ENCODE results near the gene BCAR1. TPM values are rescaled to one million over a fixed set of nuclear protein-coding genes. Genes with fewer than 3 reads are reported as not detected.

BCAR1 gene
- total and polyA plus RNA-seq, 2 of the 13 experiments (the other 11 are each of a cell fraction or from before 2014, with no cell fraction given) = 48.1 to 51.7 TPM

GRCh38 chr16:75234856-75235696 lies 16.3 kb downstream of the BCAR1 start:
- H2AFZ ChIP-seq (ENCODE audit: low read length) = no peak overlapping the region
- H3K4me3 ChIP-seq (replicated peaks in 1 of 3; ENCODE audit: insufficient read depth in 1 of 3, low read depth in 2 of 3, low read length in 3 of 3) = no peak overlapping the region
- no peaks in the 10 kb centered on the region for H3K9me3 ChIP-seq (ENCODE audit: low read length)
- peaks cover 44 to 50% of the 10 kb centered on the region in 2 experiments for H3K36me3 ChIP-seq (replicated peaks in 1 of 2; ENCODE audit: control insufficient read depth in 1 of 2, insufficient read depth in 2 of 2, low read length in 2 of 2)
- 97% methylated on average over 31 of the region's 48 CpGs for WGBS (ENCODE audit: low lambda C conversion rate)
- in situ Hi-C loops (cut with HindIII; ENCODE audit: extremely low pct_ligation_motif_present, low pct_unique_long_range_greater_than_20kb) (no loop called here), intact Hi-C loops (cut with micrococcal nuclease; ENCODE audit: unreplicated experiment) (loop anchor here (1.0 to 5.0 kb wide), 3 partner anchors 10 to 150 kb away; no protein-coding TSS in a partner anchor)
- H3K9ac ChIP-seq (ENCODE audit: insufficient read depth, low read depth, low read length) = no peak overlapping the region
- H3K4me1 ChIP-seq (ENCODE audit: insufficient read depth, low read length) = peaks cover 40% of the 10 kb centered on the region
- FAIRE-seq (no peak), ATAC-seq (no peak), DNase-seq (ENCODE audit: low spot score) (no peak)
- POLR2A ChIA-PET = interaction anchor here (0.9 to 4.2 kb wide), 7 partner anchors 10 to 150 kb away, joined by 3 to 27 read pairs (median 7); partner anchors contain the start of gene BCAR1
- H3K4me2 ChIP-seq (ENCODE audit: low read depth, low read length) = no peak overlapping the region
- peak overlapping the region; percentile 20 for H3K27ac ChIP-seq (ENCODE audit: extremely low read length, insufficient read depth, low read length)
- no TSS peak for BruUV-seq (replicated peaks)
- no peaks in the 10 kb centered on the region for H3K27me3 ChIP-seq (ENCODE audit: control insufficient read depth in 1 of 2, insufficient read depth in 2 of 2, low read length in 2 of 2)
- peaks cover 8% of the 10 kb centered on the region for H4K20me1 ChIP-seq (ENCODE audit: insufficient read depth, low read length)
- TF ChIP-seq AKAP8 (CRISPR knock-in tag; IDR thresholded peaks at IDR 0.05) = no peak
- 0 out of 4 replicates have a peak, but pooled peaks of 1 of the 2 experiments have one; percentile 21 for TF ChIP-seq POLR2A (IDR thresholded peaks at IDR 0.05; ENCODE audit: insufficient read depth in 1 of 2, low read depth in 2 of 2, low read length in 2 of 2)
- no peak for TF ChIP-seq ZNF839 (CRISPR knock-in tag; IDR thresholded peaks at IDR 0.05; ENCODE audit: borderline replicate concordance)
- TF ChIP-seq HNRNPL (IDR thresholded peaks at IDR 0.05; ENCODE audit: low read depth, low read length) = peak; percentile 90
- 0 out of 2 replicates have a peak, but pooled peaks have one; percentile 14 for TF ChIP-seq ZFP91 (CRISPR knock-in tag; IDR thresholded peaks at IDR 0.05; ENCODE audit: borderline replicate concordance)
- no peak for TF ChIP-seq ZBTB42 (CRISPR knock-in tag; IDR thresholded peaks at IDR 0.05)
- TF ChIP-seq ZFP36L1 (CRISPR knock-in tag; IDR thresholded peaks at IDR 0.05) = no peak
- no peak for TF ChIP-seq ZNF619 (CRISPR knock-in tag; IDR thresholded peaks at IDR 0.05)
- peak; percentile 13; the same call in 1 of the 2 replicates for TF ChIP-seq ZNF563 (CRISPR knock-in tag; IDR thresholded peaks at IDR 0.05)
- no peak for TF ChIP-seq ZNF740 (CRISPR knock-in tag; IDR thresholded peaks at IDR 0.05)
- TF ChIP-seq KDM5A (IDR thresholded peaks at IDR 0.05; ENCODE audit: borderline replicate concordance, low read length) = no peak
- TF ChIP-seq SMAD3 (CRISPR knock-in tag; IDR thresholded peaks at IDR 0.05) = no peak
- TF ChIP-seq TSC22D2 (CRISPR knock-in tag; IDR thresholded peaks at IDR 0.05; ENCODE audit: borderline replicate concordance) = no peak
- TF ChIP-seq ZC3H13 (CRISPR knock-in tag; IDR thresholded peaks at IDR 0.05) = peak; percentile 20; the same call in 1 of the 2 replicates
- TF ChIP-seq ZNF737 (CRISPR knock-in tag; IDR thresholded peaks at IDR 0.05; ENCODE audit: borderline replicate concordance) = no peak
- peak; percentile 68; the same call in 1 of the 2 replicates for TF ChIP-seq RBFOX2 (IDR thresholded peaks at IDR 0.05; ENCODE audit: low read depth, low read length)
- no peak for TF ChIP-seq CCAR2 (optimal IDR thresholded peaks at IDR 0.05; ENCODE audit: low read depth, low read length)
- no peak for TF ChIP-seq MAFK (conservative IDR thresholded peaks at IDR 0.05 in 1 of 2, IDR thresholded peaks at IDR 0.05 in 1 of 2; ENCODE audit: low read length in 2 of 2)
- TF ChIP-seq SCMH1 (CRISPR knock-in tag; IDR thresholded peaks at IDR 0.05; ENCODE audit: borderline replicate concordance) = no peak
- peaks cover 26% of the 10 kb centered on the region for H3K79me2 ChIP-seq (ENCODE audit: insufficient read depth, low read length)
- CTCF ChIA-PET (ENCODE audit: low intra/inter-chr PET ratio, low total read pairs) = interaction anchor here (4.4 kb wide), 1 partner anchor 150 kb away, joined by 45 read pairs; no protein-coding TSS in a partner anchor

Data from HepG2 (cell line).